Psoas muscle (tissue), 8 donors: Measurements from ENCODE around the gene RBM23. TPM values are rescaled to one million over a fixed set of nuclear protein-coding genes. Genes with fewer than 3 reads are reported as not detected.
A peak's percentile ranks its signal among the peaks of the same experiment; 100 is the strongest.

Experiments used
- ATAC-seq, 4 donors: fragments of 200-7000 bp; cut with Tn5 transposase; one replicate each; pipeline ENCODE4 v1.9.1; 2020; ENCODE audit warnings: moderate library complexity in 3 of 4, mild to moderate bottlenecking in 2 of 4
- DNase-seq, 2 donors: peaks; one replicate each; pipeline ENCODE4 v3.0.0-alpha.2; 2020
- H3K27ac ChIP-seq: fragments of 200-600 bp; one replicate; pipeline ENCODE4 v1.8.0; 2022
- H3K27me3 ChIP-seq, 3 donors: fragments of 200-600 bp in 1 of 3; one replicate each; pipeline versions ENCODE4 v1.6.1 to v1.8.0; 2013 to 2022; ENCODE audit warnings: low read length in 2 of 3, mild to moderate bottlenecking in 2 of 3, moderate library complexity in 1 of 3; ENCODE audit not compliant: insufficient read depth in 3 of 3
- H3K36me3 ChIP-seq, 2 donors: fragments of 200-600 bp in 1 of 2; one replicate each; pipeline versions ENCODE4 v1.6.1 to v1.8.0; 2013 to 2022; ENCODE audit warnings: low read depth in 1 of 2, mild to moderate bottlenecking in 1 of 2, moderate library complexity in 1 of 2; ENCODE audit not compliant: insufficient read depth in 1 of 2
- H3K4me1 ChIP-seq: fragments of 200-600 bp; one replicate; pipeline ENCODE4 v1.8.0; 2022
- H3K4me3 ChIP-seq: fragments of 200-600 bp; one replicate; pipeline ENCODE4 v1.8.0; 2022; ENCODE audit warnings: mild to moderate bottlenecking
- H3K9me3 ChIP-seq: fragments of 200-600 bp; one replicate; pipeline ENCODE4 v1.8.0; 2022
- WGBS, 3 donors: extraction: QIAGEN DNeasy Blood & Tissue Kit; methylation state at CpG; one replicate each; pipeline versions ENCODE4 v1.1.6 to v1.1.7; 2013; 5-methylcytosine and 5-hydroxymethylcytosine counted together
- intact Hi-C, 2 donors: fragments of 100-400 bp; cut with DNase I; formaldehyde crosslinking; loops; one replicate each; pipeline versions ENCODE4 v1.11.0 to v1.14.2; 2022
- polyA plus RNA-seq, 3 donors: library from polyadenylated mRNA; stranded (reverse); fragments of 200-250 nt; gene quantifications; one replicate each; pipeline ENCODE4 v1.2.3, GENCODE V29; 2013
- total RNA-seq, 4 donors: library from RNA; stranded (reverse); fragmentation: NEBNext Ultra II Directional in 2 of 4; extraction: Animal tissue kit (Norgen Biotek cat#: 25700) in 2 of 4; gene quantifications; one replicate each; pipeline versions ENCODE4 v1.2.1 to v1.2.4, GENCODE V29; 2021 to 2023
- TF ChIP-seq, protein P1 (sequence below): fragments of 200-600 bp; IDR thresholded peaks from one replicate; pipeline ENCODE4 v1.8.0; 2022; ENCODE audit warnings: antibody characterized with exemption
- donor health status: healthy with polysubstance abuse.
- donor health status: DM: no; HTN: no; CAD: no; lungs with moderate emphysema.
- donor health status: Bipolar disorder and iron deficiency.
- donor health status: healthy.
- donor health status: DM: yes; HTN: yes; CAD: no.
- donor health status: DM: no; HTN: no; CAD: no.
- donor health status: DM: no; HTN: no; CAD: no.
- donor health status: DM: yes; HTN: yes; CAD: no.

RBM23 gene
- total and polyA plus RNA-seq, 7 donors: 18.4 to 42.1 (median 26.7) TPM

DNA sequence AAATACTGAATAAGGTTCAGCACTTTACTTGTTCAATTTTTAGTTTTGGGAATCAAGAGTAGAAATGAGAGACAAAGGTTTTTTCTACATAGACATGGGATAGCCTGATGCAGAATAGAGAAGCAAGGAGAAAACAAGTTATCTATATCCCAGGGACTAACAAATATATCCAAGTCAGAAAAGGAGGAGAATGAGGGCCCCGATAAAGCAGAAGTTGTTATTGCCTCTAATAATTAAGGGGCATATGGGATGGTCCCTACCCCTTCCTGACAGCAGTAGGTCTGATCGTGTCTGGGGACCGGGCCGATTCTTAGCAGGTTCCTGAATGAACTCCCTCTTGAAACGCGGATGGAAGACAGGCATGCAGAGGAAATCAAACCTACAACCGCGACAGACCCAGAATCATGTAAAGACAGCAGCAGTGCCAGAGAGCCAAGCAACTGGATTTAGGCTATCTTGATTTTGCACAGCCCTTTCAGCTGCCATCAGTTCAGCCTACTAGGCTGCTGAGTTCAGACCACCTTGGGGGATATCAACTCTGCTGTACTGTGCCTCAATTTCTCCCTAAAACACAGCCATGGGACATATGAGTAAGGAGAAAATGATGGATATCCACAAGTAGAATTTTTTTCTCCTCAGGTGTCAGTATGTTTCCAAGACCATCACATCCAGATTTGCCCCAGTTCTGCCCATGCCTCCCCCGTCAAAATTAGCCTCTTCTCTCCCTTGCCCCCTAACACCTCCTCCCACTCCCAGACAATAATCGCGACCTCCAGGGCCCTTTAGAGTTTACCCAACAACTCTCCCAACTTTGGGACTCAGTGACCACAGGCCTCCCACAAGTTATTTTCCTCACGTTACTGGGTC, 9.5 kb upstream of the RBM23 start:
- H3K36me3 ChIP-seq: peaks cover 0 to 45% of the 10 kb centered on the region in 2 donors
- peak overlapping the region; percentile 90 for H3K4me3 ChIP-seq
- ATAC-seq: no peak
- no peaks in the 10 kb centered on the region for H3K27me3 ChIP-seq
- WGBS, 3 donors: 9 to 16% (median 12%) methylated on average over 12 of the region's 12 CpGs
- intact Hi-C loops: no loop called here
- peak overlapping the region; percentile 90 for H3K27ac ChIP-seq
- TF ChIP-seq, protein P1, sequence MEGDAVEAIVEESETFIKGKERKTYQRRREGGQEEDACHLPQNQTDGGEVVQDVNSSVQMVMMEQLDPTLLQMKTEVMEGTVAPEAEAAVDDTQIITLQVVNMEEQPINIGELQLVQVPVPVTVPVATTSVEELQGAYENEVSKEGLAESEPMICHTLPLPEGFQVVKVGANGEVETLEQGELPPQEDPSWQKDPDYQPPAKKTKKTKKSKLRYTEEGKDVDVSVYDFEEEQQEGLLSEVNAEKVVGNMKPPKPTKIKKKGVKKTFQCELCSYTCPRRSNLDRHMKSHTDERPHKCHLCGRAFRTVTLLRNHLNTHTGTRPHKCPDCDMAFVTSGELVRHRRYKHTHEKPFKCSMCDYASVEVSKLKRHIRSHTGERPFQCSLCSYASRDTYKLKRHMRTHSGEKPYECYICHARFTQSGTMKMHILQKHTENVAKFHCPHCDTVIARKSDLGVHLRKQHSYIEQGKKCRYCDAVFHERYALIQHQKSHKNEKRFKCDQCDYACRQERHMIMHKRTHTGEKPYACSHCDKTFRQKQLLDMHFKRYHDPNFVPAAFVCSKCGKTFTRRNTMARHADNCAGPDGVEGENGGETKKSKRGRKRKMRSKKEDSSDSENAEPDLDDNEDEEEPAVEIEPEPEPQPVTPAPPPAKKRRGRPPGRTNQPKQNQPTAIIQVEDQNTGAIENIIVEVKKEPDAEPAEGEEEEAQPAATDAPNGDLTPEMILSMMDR: no peak
- DNase-seq: no peak
- peaks cover 16% of the 10 kb centered on the region for H3K4me1 ChIP-seq
- H3K9me3 ChIP-seq: no peaks in the 10 kb centered on the region

DNA sequence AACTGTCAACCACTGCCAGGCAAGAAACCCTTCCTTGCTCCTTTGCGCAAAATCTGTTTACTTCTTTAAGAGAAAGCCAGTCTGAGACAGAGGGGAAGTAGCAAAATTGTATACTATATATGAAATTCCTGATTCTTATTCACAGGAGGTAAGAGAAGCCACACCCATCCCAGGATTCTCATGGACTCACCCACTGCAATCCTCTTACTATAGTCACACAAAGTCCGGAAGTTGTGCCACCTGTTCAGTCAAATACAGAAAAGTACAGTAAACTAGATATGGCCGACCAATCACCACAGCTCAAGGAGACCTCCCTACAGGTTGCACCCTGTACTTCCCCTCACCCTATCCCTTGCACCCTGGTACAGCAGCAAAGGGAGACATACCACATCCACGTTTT, 7.4 kb upstream of the RBM23 start:
- Histone ChIP-seq H3K9me3 (no peaks in the 10 kb centered on the region), H3K4me3 (no peak overlapping the region), H3K36me3 (peaks cover 9 to 67% of the 10 kb centered on the region in 2 donors), H3K4me1 (peaks cover 16% of the 10 kb centered on the region), H3K27me3 (no peaks in the 10 kb centered on the region), H3K27ac (no peak overlapping the region)
- DNase-seq: no peak
- TF ChIP-seq, protein P1: no peak
- WGBS, 3 donors: 74 to 91% (median 86%) methylated on average over 4 of the region's 4 CpGs
- intact Hi-C loops: no loop called here
- ATAC-seq: no peak

DNA sequence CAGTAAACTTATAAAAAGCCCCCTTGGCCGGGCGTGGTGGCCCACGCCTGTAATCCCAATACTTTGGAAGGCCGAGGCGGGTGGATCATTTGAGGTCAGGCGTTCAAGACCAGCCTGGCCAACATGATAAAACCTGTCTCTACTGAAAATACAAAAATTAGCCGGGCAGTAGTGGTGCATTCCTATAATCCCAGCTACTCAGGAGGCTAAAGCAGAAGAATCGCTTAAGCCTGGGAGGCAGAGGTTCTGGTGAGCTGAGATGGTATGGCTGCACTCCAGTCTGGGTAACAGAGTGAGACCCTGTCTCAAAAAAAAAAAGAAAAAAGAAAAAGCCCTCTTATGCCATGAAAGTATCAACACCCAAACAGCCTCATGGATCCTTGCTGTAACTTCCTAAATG, 6.6 kb upstream of the RBM23 start:
- ATAC-seq: no peak
- no peak overlapping the region for H3K4me3 ChIP-seq
- no peaks in the 10 kb centered on the region for H3K27me3 ChIP-seq
- H3K27ac ChIP-seq: no peak overlapping the region
- H3K36me3 ChIP-seq: peaks cover 9 to 75% of the 10 kb centered on the region in 2 donors
- H3K9me3 ChIP-seq: no peaks in the 10 kb centered on the region
- TF ChIP-seq, protein P1: no peak
- peaks cover 16% of the 10 kb centered on the region for H3K4me1 ChIP-seq
- no peak for DNase-seq
- WGBS, 3 donors: 92 to 97% (median 94%) methylated on average over 8 of the region's 8 CpGs
- intact Hi-C loops: no loop called here

DNA sequence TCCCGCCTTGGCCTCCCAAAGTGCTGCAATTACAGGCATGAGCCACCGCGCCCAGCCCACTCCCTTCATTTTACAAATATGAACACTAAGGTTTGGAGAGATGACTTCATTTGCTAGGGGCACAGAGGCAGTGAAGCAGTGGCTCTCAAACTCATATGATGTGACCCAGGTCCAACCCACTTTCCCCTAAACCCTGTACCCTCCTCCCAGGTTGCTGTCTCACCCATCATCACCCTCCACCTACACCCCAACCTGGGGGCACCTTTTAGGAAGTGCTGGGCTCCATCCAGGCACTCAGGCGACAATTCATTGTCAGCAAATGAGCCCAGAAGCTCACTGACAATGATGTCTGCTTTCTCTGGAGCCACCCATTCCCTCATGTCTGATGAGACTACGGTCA, 4.8 kb upstream of the RBM23 start:
- WGBS, 3 donors: 95 to 99% (median 98%) methylated on average over 5 of the region's 5 CpGs
- intact Hi-C loops: no loop called here
- ATAC-seq (no peak), DNase-seq (no peak)
- Histone ChIP-seq H3K27me3 (no peaks in the 10 kb centered on the region), H3K4me1 (peaks cover 16% of the 10 kb centered on the region), H3K4me3 (no peak overlapping the region), H3K9me3 (no peaks in the 10 kb centered on the region), H3K36me3 (peaks cover 9 to 80% of the 10 kb centered on the region in 2 donors), H3K27ac (no peak overlapping the region)
- TF ChIP-seq, protein P1: no peak
